CD1c-positive myeloid dendritic cell (primary cell): ENCODE data around the gene RGN.
"Not testable (repeated sequence)": the region's sequence is repeated elsewhere in the genome, so short reads cannot be mapped to it uniquely, and the experiment has no call there.

ENCODE experiments used
- DNase-seq: peaks from one replicate; pipeline ENCODE4 v3.0.0-alpha.2; 2016; ENCODE audit errors: extremely low spot score

RGN gene

GRCh38 chrX:47078129-47079043 is at the start of gene RGN:
Gene RGN, plus strand, starts transcription at chrX:47078443. Its CDS starts 2,702 bp downstream, at chrX:47081145.
- DNase-seq: no peak

- peak; percentile 61 for DNase-seq
Measured at GRCh38 chrX:47030339-47030738, 47.9 kb upstream of the RGN start.

GRCh38 chrX:47047989-47048388 is 30.3 kb upstream of the RGN start:
- DNase-seq: no peak

GRCh38 chrX:47059142-47059874 is 18.9 kb upstream of the RGN start:
- DNase-seq: no peak

GRCh38 chrX:47060708-47061107 is 17.5 kb upstream of the RGN start:
- no peak for DNase-seq

GRCh38 chrX:47061238-47061919 is 16.9 kb upstream of the RGN start:
- no peak for DNase-seq

GRCh38 chrX:47063179-47063578 is 15.1 kb upstream of the RGN start:
- no peak for DNase-seq

GRCh38 chrX:47068214-47068613 is 10.0 kb upstream of the RGN start:
- no peak for DNase-seq

GRCh38 chrX:47068720-47069119 is 9.5 kb upstream of the RGN start:
- no peak for DNase-seq

- no peak for DNase-seq
Measured at GRCh38 chrX:47080215-47080914, 2.1 kb downstream of the RGN start.

- no peak for DNase-seq
Measured at GRCh38 chrX:47080915-47081236, 2.6 kb downstream of the RGN start.

- DNase-seq: no peak
Measured at GRCh38 chrX:47091149-47091775, 13.0 kb downstream of the RGN start.

- DNase-seq: peak; percentile 5
Measured at GRCh38 chrX:47093248-47093647, 15.0 kb downstream of the RGN start.

- no peak for DNase-seq
Measured at GRCh38 chrX:47093860-47094259, 15.6 kb downstream of the RGN start.

- no peak for DNase-seq
Measured at GRCh38 chrX:47097018-47097417, 18.8 kb downstream of the RGN start.

- no peak for DNase-seq
Measured at GRCh38 chrX:47098338-47099094, 20.3 kb downstream of the RGN start.

- no peak for DNase-seq
Measured at GRCh38 chrX:47101206-47101605, 23.0 kb downstream of the RGN start.

GRCh38 chrX:47110936-47111615 is 32.8 kb downstream of the RGN start:
- not testable (repeated sequence) for DNase-seq

- DNase-seq: no peak
Measured at GRCh38 chrX:47112316-47112954, 34.2 kb downstream of the RGN start.
